Spleen (tissue), 11 donors: Measurements from ENCODE around the gene NFKBIZ. TPM values are rescaled to one million over a fixed set of nuclear protein-coding genes. Genes with fewer than 3 reads are reported as not detected.

Experiments used
- DNase-seq: peaks from one replicate; pipeline ENCODE4 v3.0.0-alpha.2; 2020
- H3K27ac ChIP-seq, 8 donors: fragments of 200-600 bp; sonication (generic) in 7 of 8; 1 replicate in 4 of 8; 2 replicates in 4 of 8; pipeline versions ENCODE4 v1.5.0 to v1.8.0; 2016 to 2021; ENCODE audit warnings: inconsistent platforms in 4 of 8, mild to moderate bottlenecking in 4 of 8, moderate library complexity in 1 of 8
- H3K27me3 ChIP-seq, 7 donors: fragments of 200-600 bp; sonication (generic) in 6 of 7; replicated peaks in 1 of 7; 1 replicate in 4 of 7; 2 replicates in 3 of 7; pipeline versions ENCODE4 v1.5.0 to v1.8.0; 2016 to 2021; ENCODE audit warnings: inconsistent platforms in 3 of 7, mild to moderate bottlenecking in 1 of 7
- H3K36me3 ChIP-seq, 6 donors: fragments of 200-600 bp; sonication (generic) in 5 of 6; 1 replicate in 4 of 6; 2 replicates in 2 of 6; pipeline versions ENCODE4 v1.5.0 to v1.8.0; 2016 to 2021; ENCODE audit warnings: inconsistent platforms in 2 of 6
- H3K4me1 ChIP-seq, 6 donors: fragments of 200-600 bp; sonication (generic) in 5 of 6; 1 replicate in 3 of 6; 2 replicates in 3 of 6; pipeline versions ENCODE4 v1.5.0 to v1.8.0; 2016 to 2021; ENCODE audit warnings: inconsistent platforms in 3 of 6
- H3K4me3 ChIP-seq, 8 donors: fragments of 200-600 bp; sonication (generic) in 7 of 8; 1 replicate in 4 of 8; 2 replicates in 4 of 8; pipeline versions ENCODE4 v1.5.0 to v1.8.0; 2016 to 2021; ENCODE audit warnings: inconsistent platforms in 4 of 8, mild to moderate bottlenecking in 4 of 8, moderate library complexity in 2 of 8
- H3K9me3 ChIP-seq, 8 donors: fragments of 200-600 bp; sonication (generic) in 7 of 8; 1 replicate in 4 of 8; 2 replicates in 4 of 8; pipeline versions ENCODE4 v1.5.0 to v1.8.0; 2016 to 2021; ENCODE audit warnings: inconsistent platforms in 4 of 8
- CTCF ChIP-seq, 11 experiments: fragments of 200-600 bp in 7 of 11; fragments of 450-650 bp in 4 of 11; sonication (generic) in 4 of 11; IDR thresholded peaks in 8 of 11; conservative IDR thresholded peaks in 3 of 11; 1 replicate in 7 of 11; 2 replicates in 4 of 11; pipeline versions ENCODE4 v1.4.0 to v1.8.0; 2016 to 2021; ENCODE audit warnings: antibody characterized with exemption in 11 of 11, inconsistent platforms in 4 of 11, mild to moderate bottlenecking in 1 of 11
- POLR2A ChIP-seq, 3 donors: fragments of 450-650 bp; IDR thresholded peaks; one replicate each; pipeline ENCODE4 v1.5.1; 2017; ENCODE audit warnings: antibody characterized with exemption in 3 of 3, mild to moderate bottlenecking in 1 of 3
- POLR2AphosphoS5 ChIP-seq, 3 donors: sonication (generic); formaldehyde crosslinking; IDR thresholded peaks; one replicate each; pipeline ENCODE4 v1.5.1; 2017; ENCODE audit warnings: antibody characterized with exemption in 3 of 3
- WGBS, 5 donors: extraction: QIAGEN DNeasy Blood & Tissue Kit in 3 of 5; methylation state at CpG; one replicate each; pipeline versions ENCODE4 v1.1.5 to v1.1.7; 2013 to 2018; 5-methylcytosine and 5-hydroxymethylcytosine counted together
- intact Hi-C: fragments of 100-400 bp; cut with DNase I; formaldehyde crosslinking; loops from one replicate; pipeline ENCODE4 v1.15.0; 2023; ENCODE audit warnings: low total_unique reads
- polyA plus RNA-seq, 3 donors: library from polyadenylated mRNA; stranded (reverse); fragments of 200-250 nt; gene quantifications; one replicate each; pipeline ENCODE4 v1.2.1, GENCODE V29; 2013
- total RNA-seq, 7 donors: library from RNA; depleted of rRNA in 3 of 7; stranded (reverse); fragments of >200 nt in 3 of 7; fragmentation: NEBNext Ultra II Directional in 4 of 7; extraction: Animal tissue kit (Norgen Biotek cat#: 25700) in 4 of 7; gene quantifications; one replicate each; pipeline versions ENCODE4 v1.1.0 to v1.2.1, GENCODE V29; 2016 to 2021
- donor health status: healthy with polysubstance abuse.
- donor health status: DM: no; HTN: no; CAD: no; lungs with moderate emphysema.
- donor health status: DM: no; HTN: no; CAD: no.
- donor health status: Bipolar disorder and iron deficiency.
- donor health status: healthy.
- donor health status: DM: no; HTN: no; CAD: no.
- donor health status: DM: yes; HTN: yes; CAD: no.

NFKBIZ gene
- total and polyA plus RNA-seq, 10 donors = 11.6 to 220 (median 90.1) TPM

DNA sequence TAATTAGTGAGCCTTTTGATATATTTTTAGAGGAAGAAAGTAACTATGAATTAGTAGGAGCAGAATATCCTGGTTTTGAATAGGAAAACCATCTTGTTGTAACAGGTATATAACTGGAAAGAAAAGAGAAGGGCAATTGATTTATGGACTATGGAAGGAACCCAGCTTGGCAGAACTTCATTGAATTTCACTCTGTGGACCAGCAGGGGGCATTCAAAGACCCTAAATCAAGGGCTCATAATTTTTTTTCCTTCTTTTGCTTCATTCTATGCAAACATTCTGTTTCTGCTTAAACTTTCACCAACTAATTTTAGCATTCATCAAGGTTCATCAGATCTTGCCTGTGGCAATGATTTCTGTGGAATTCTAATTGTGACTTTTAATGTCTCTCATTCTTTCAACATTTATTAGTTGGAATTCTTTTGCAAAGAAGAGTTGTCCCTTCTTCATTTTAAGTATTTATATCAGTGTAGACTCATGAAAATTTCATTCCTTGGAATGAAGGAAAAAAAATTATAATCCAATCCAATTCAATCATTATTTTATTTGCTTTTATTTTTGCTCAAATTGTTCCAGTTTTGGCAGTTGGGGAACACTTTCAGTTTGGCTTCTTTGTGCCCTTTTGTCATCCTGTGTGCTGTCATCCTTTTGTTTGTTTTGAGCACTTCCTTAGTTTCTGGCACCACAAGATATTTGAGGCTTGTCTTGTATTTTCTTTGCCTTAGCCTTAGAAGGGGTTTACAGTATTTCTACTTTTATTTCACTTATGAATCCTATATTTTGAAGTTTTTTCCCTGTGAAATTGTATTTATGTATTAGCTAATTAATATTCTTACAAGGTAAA lies 39.9 kb upstream of the NFKBIZ start:
- peak overlapping the region in 5 of 8 donors; percentile 7 to 45 (median 29) for H3K27ac ChIP-seq
- no peaks in the 10 kb centered on the region for H3K9me3 ChIP-seq
- DNase-seq = no peak
- intact Hi-C loops = loop anchor here (2.0 to 5.0 kb wide), 2 partner anchors 415 to 728 kb away; no protein-coding TSS in a partner anchor
- no peak overlapping the region for H3K4me3 ChIP-seq
- no peaks in the 10 kb centered on the region for H3K27me3 ChIP-seq
- peaks cover 0 to 28% (median 7%) of the 10 kb centered on the region in 6 donors for H3K36me3 ChIP-seq
- TF ChIP-seq CTCF (IDR thresholded peaks at IDR 0.05 in 8 of 11, conservative IDR thresholded peaks at IDR 0.05 in 3 of 11) (peak; percentile 57 to 85 (median 77)), POLR2A (IDR thresholded peaks at IDR 0.05) (no peak)
- peaks cover 7 to 52% (median 22%) of the 10 kb centered on the region in 6 donors for H3K4me1 ChIP-seq

GRCh38 chr3:101810022-101810418 lies 39.3 kb upstream of the NFKBIZ start:
- peaks cover 0 to 27% (median 7%) of the 10 kb centered on the region in 6 donors for H3K36me3 ChIP-seq
- no peaks in the 10 kb centered on the region for H3K9me3 ChIP-seq
- peak overlapping the region in 4 of 8 donors; percentile 24 to 45 (median 32) for H3K27ac ChIP-seq
- TF ChIP-seq CTCF (IDR thresholded peaks at IDR 0.05 in 8 of 11, conservative IDR thresholded peaks at IDR 0.05 in 3 of 11) = no peak
- TF ChIP-seq POLR2A (IDR thresholded peaks at IDR 0.05) = no peak
- no peak for TF ChIP-seq POLR2AphosphoS5 (IDR thresholded peaks at IDR 0.05)
- no peak overlapping the region for H3K4me3 ChIP-seq
- H3K27me3 ChIP-seq = no peaks in the 10 kb centered on the region
- no peak for DNase-seq
- H3K4me1 ChIP-seq = peaks cover 7 to 53% (median 25%) of the 10 kb centered on the region in 6 donors
- intact Hi-C loops = loop anchor here (2.0 kb wide), 1 partner anchor 415 kb away; no protein-coding TSS in a partner anchor

- H3K36me3 ChIP-seq = peaks cover 0 to 19% (median 4%) of the 10 kb centered on the region in 6 donors
- TF ChIP-seq POLR2AphosphoS5 (IDR thresholded peaks at IDR 0.05) (no peak), POLR2A (IDR thresholded peaks at IDR 0.05) (no peak), CTCF (IDR thresholded peaks at IDR 0.05 in 8 of 11, conservative IDR thresholded peaks at IDR 0.05 in 3 of 11) (no peak)
- H3K27ac ChIP-seq = no peak overlapping the region
- intact Hi-C loops = loop anchor here (2.0 kb wide), 1 partner anchor 413 kb away; no protein-coding TSS in a partner anchor
- H3K9me3 ChIP-seq = no peaks in the 10 kb centered on the region
- 69 to 84% (median 78%) methylated on average over 2 of the region's 2 CpGs for WGBS, 5 donors
- no peak overlapping the region for H3K4me3 ChIP-seq
- DNase-seq = no peak
- H3K4me1 ChIP-seq = peaks cover 7 to 67% (median 26%) of the 10 kb centered on the region in 6 donors
- no peaks in the 10 kb centered on the region for H3K27me3 ChIP-seq
Observed at GRCh38 chr3:101811875-101812274, 37.4 kb upstream of the NFKBIZ start.

GRCh38 chr3:101812895-101813294 lies 36.4 kb upstream of the NFKBIZ start:
- no peak overlapping the region for H3K4me3 ChIP-seq
- no peak overlapping the region for H3K27ac ChIP-seq
- no peaks in the 10 kb centered on the region for H3K9me3 ChIP-seq
- peaks cover 9 to 76% (median 29%) of the 10 kb centered on the region in 6 donors for H3K4me1 ChIP-seq
- H3K27me3 ChIP-seq = no peaks in the 10 kb centered on the region
- H3K36me3 ChIP-seq = peaks cover 0 to 19% (median 5%) of the 10 kb centered on the region in 6 donors
- intact Hi-C loops = no loop called here
- TF ChIP-seq CTCF (IDR thresholded peaks at IDR 0.05 in 8 of 11, conservative IDR thresholded peaks at IDR 0.05 in 3 of 11) = no peak
- no peak for TF ChIP-seq POLR2AphosphoS5 (IDR thresholded peaks at IDR 0.05)
- TF ChIP-seq POLR2A (IDR thresholded peaks at IDR 0.05) = no peak
- no peak for DNase-seq
